Vagina (tissue), 2 donors: Measurements from ENCODE around the gene JPH4. TPM values are rescaled to one million over a fixed set of nuclear protein-coding genes. Genes with fewer than 3 reads are reported as not detected.

ENCODE experiments used
- DNase-seq, 2 donors: peaks; one replicate each; pipeline ENCODE4 v3.0.0-alpha.2; 2017; ENCODE audit errors: extremely low spot score in 2 of 2
- H3K27ac ChIP-seq: fragments of 200-600 bp; sonication (generic); one replicate; pipeline ENCODE4 v1.5.1; 2019
- H3K27me3 ChIP-seq: fragments of 200-600 bp; sonication (generic); one replicate; pipeline ENCODE4 v1.5.1; 2019
- H3K36me3 ChIP-seq, 2 donors: fragments of 200-600 bp; sonication (generic); one replicate each; pipeline ENCODE4 v1.5.1; 2017 to 2019
- H3K4me1 ChIP-seq: fragments of 200-600 bp; sonication (generic); one replicate; pipeline ENCODE4 v1.5.1; 2019
- H3K4me3 ChIP-seq, 2 donors: fragments of 200-600 bp; sonication (generic); 1 replicate in 1 of 2; 2 replicates in 1 of 2; pipeline ENCODE4 v1.5.1; 2016 to 2019
- H3K9me3 ChIP-seq: fragments of 200-600 bp; sonication (generic); one replicate; pipeline ENCODE4 v1.5.1; 2019
- CTCF ChIP-seq, 3 experiments: fragments of 450-650 bp in 2 of 3; fragments of 200-600 bp in 1 of 3; sonication (generic) in 1 of 3; IDR thresholded peaks; one replicate each; pipeline ENCODE4 v1.5.1; 2017 to 2019; ENCODE audit warnings: antibody characterized with exemption in 3 of 3, mild to moderate bottlenecking in 2 of 3, moderate library complexity in 2 of 3
- POLR2A ChIP-seq, 2 donors: fragments of 450-650 bp; IDR thresholded peaks; one replicate each; pipeline ENCODE4 v1.6.1; 2017; ENCODE audit warnings: antibody characterized with exemption in 2 of 2, mild to moderate bottlenecking in 2 of 2, moderate library complexity in 2 of 2
- POLR2AphosphoS5 ChIP-seq, 2 donors: sonication (generic); formaldehyde crosslinking; IDR thresholded peaks; one replicate each; pipeline ENCODE4 v1.9.0; 2017; ENCODE audit warnings: antibody characterized with exemption in 2 of 2, mild to moderate bottlenecking in 2 of 2, low read depth in 1 of 2; ENCODE audit not compliant: insufficient read depth in 1 of 2
- intact Hi-C: fragments of 100-400 bp; cut with DNase I; formaldehyde crosslinking; loops from one replicate; pipeline ENCODE4 v1.15.1; 2023
- total RNA-seq: library from RNA; depleted of rRNA; stranded (reverse); fragments of >200 nt; gene quantifications from one replicate; pipeline ENCODE4 v1.2.3, GENCODE V29; 2016

Gene JPH4
- total RNA-seq, 1 donor from 2014 or later, result 10.6 TPM

DNA sequence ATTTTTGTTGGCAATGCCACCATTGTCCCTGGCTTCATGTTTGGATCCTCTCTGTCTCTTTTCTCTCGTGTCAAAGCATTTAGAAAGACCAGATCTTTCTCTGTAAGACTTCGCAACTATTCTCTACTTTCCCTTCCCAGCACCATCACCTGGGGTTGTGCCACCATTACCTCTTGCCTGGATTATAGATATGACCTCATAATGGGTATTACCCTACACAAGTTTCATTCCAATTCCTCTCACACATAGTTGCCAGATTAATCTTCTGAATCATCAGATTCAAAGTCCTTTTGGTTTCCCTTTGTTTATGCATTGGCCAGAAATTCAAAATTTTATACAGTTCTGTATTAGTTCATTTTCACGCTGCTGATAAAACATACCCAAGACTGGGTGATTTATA lies 30.4 kb upstream of the JPH4 start:
- Histone ChIP-seq H3K36me3 (no peaks in the 10 kb centered on the region), H3K27me3 (no peaks in the 10 kb centered on the region), H3K4me3 (no peak overlapping the region), H3K9me3 (no peaks in the 10 kb centered on the region), H3K4me1 (no peaks in the 10 kb centered on the region), H3K27ac (no peak overlapping the region)
- no peak for TF ChIP-seq POLR2AphosphoS5 (IDR thresholded peaks at IDR 0.05; ENCODE audit: insufficient read depth in 1 of 2, low read depth in 1 of 2)
- no peak for TF ChIP-seq POLR2A (IDR thresholded peaks at IDR 0.05)
- no peak for TF ChIP-seq CTCF (IDR thresholded peaks at IDR 0.05)
- DNase-seq, result no peak
- intact Hi-C loops, result no loop called here

DNA sequence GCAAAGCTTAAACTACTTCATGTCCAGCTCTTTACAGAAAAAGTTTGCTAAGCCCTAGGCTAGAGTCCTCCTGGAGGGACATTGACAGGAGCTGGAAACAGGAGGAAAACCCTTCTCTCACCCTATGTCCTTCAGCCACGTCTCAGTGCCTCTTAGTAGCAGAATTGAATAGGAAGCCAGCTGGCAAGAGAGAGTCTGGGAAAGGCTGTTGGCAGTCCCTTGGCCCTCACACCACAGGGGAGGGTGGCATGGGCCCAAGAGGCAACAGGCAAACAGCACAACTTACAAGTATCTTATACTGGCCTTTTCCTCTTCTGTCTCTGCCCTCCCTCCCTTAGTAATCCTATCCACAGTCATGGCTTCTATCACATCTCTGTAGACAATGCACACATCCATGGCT lies 29.9 kb upstream of the JPH4 start:
- no peak for TF ChIP-seq CTCF (IDR thresholded peaks at IDR 0.05)
- TF ChIP-seq POLR2A (IDR thresholded peaks at IDR 0.05), result no peak
- no peak for TF ChIP-seq POLR2AphosphoS5 (IDR thresholded peaks at IDR 0.05; ENCODE audit: insufficient read depth in 1 of 2, low read depth in 1 of 2)
- intact Hi-C loops, result no loop called here
- no peaks in the 10 kb centered on the region for H3K27me3 ChIP-seq
- no peak for DNase-seq
- H3K4me3 ChIP-seq, result no peak overlapping the region
- no peak overlapping the region for H3K27ac ChIP-seq
- H3K36me3 ChIP-seq, result no peaks in the 10 kb centered on the region
- H3K9me3 ChIP-seq, result no peaks in the 10 kb centered on the region
- no peaks in the 10 kb centered on the region for H3K4me1 ChIP-seq

- H3K9me3 ChIP-seq, result no peaks in the 10 kb centered on the region
- TF ChIP-seq CTCF (IDR thresholded peaks at IDR 0.05), result no peak
- TF ChIP-seq POLR2A (IDR thresholded peaks at IDR 0.05), result no peak
- no peak for TF ChIP-seq POLR2AphosphoS5 (IDR thresholded peaks at IDR 0.05; ENCODE audit: insufficient read depth in 1 of 2, low read depth in 1 of 2)
- DNase-seq, result no peak
- H3K27me3 ChIP-seq, result no peaks in the 10 kb centered on the region
- intact Hi-C loops, result no loop called here
- no peak overlapping the region for H3K4me3 ChIP-seq
- H3K27ac ChIP-seq, result no peak overlapping the region
- no peaks in the 10 kb centered on the region for H3K4me1 ChIP-seq
- H3K36me3 ChIP-seq, result no peaks in the 10 kb centered on the region
Observed at GRCh38 chr14:23605931-23606585, 27.5 kb upstream of the JPH4 start.

DNA sequence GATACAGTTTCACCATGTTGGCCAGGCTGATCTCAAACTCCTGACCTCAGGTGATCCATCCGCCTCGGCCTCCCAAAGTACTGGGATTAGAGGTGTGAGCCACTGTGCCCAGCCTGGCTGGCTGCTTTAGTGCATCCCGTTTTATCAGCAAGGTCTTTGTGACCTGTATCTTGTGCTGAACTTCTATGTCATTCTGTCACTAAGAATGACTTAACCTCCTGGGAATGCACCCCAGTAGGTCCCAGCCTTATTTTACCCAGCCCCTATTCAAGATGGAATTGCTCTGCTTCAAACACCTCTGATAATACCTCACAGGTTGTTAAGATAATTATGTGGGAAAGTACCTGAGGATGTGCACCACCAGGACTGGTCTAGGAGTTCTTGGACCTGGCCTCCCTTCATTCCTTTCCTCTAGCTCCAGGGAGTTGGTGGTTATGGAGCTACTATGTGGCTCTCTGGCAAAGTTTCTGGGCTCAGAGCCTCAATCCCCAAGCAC lies 26.1 kb upstream of the JPH4 start:
- Histone ChIP-seq H3K27me3 (no peaks in the 10 kb centered on the region), H3K36me3 (no peaks in the 10 kb centered on the region), H3K9me3 (no peaks in the 10 kb centered on the region), H3K4me1 (no peaks in the 10 kb centered on the region), H3K27ac (no peak overlapping the region), H3K4me3 (no peak overlapping the region)
- no peak for TF ChIP-seq POLR2A (IDR thresholded peaks at IDR 0.05)
- no peak for TF ChIP-seq POLR2AphosphoS5 (IDR thresholded peaks at IDR 0.05; ENCODE audit: insufficient read depth in 1 of 2, low read depth in 1 of 2)
- TF ChIP-seq CTCF (IDR thresholded peaks at IDR 0.05), result no peak
- no peak for DNase-seq
- intact Hi-C loops, result no loop called here

GRCh38 chr14:23604148-23604547 lies 25.6 kb upstream of the JPH4 start:
- no peaks in the 10 kb centered on the region for H3K27me3 ChIP-seq
- intact Hi-C loops, result no loop called here
- no peaks in the 10 kb centered on the region for H3K4me1 ChIP-seq
- H3K27ac ChIP-seq, result no peak overlapping the region
- H3K36me3 ChIP-seq, result no peaks in the 10 kb centered on the region
- no peak for TF ChIP-seq POLR2AphosphoS5 (IDR thresholded peaks at IDR 0.05; ENCODE audit: insufficient read depth in 1 of 2, low read depth in 1 of 2)
- TF ChIP-seq POLR2A (IDR thresholded peaks at IDR 0.05), result no peak
- no peak for TF ChIP-seq CTCF (IDR thresholded peaks at IDR 0.05)
- no peak overlapping the region for H3K4me3 ChIP-seq
- no peak for DNase-seq
- H3K9me3 ChIP-seq, result no peaks in the 10 kb centered on the region
